HFFc6 (cell line): ENCODE data around the gene PICK1. TPM values are rescaled to one million over a fixed set of nuclear protein-coding genes. Genes with fewer than 3 reads are reported as not detected.

Source experiments
- DNase-seq: peaks from one replicate; pipeline ENCODE4 v3.0.0-alpha.2; 2018
- H3K27ac Mint-ChIP-seq: 2 replicates; pipeline ENCODE4 v1.8.0; 2020; ENCODE audit warnings: mild to moderate bottlenecking, mixed read lengths
- H3K27me3 Mint-ChIP-seq: 2 replicates; pipeline ENCODE4 v1.8.0; 2021; ENCODE audit warnings: mild to moderate bottlenecking, moderate library complexity, mixed read lengths; ENCODE audit not compliant: insufficient read depth
- H3K36me3 Mint-ChIP-seq: 2 replicates; pipeline ENCODE4 v1.8.0; 2021; ENCODE audit warnings: low read depth, mixed read lengths
- H3K4me1 Mint-ChIP-seq: 2 replicates; pipeline ENCODE4 v1.8.0; 2020; ENCODE audit warnings: low read depth, mixed read lengths
- H3K4me3 Mint-ChIP-seq: 2 replicates; pipeline ENCODE4 v1.8.0; 2020; ENCODE audit warnings: mild to moderate bottlenecking, moderate library complexity, mixed read lengths
- H3K9me3 Mint-ChIP-seq: 2 replicates; pipeline ENCODE4 v1.8.0; 2020; ENCODE audit warnings: mild to moderate bottlenecking, mixed read lengths
- CTCF ChIP-seq: fragments of 200-600 bp; sonication (generic); IDR thresholded peaks from 2 replicates; pipeline ENCODE4 v1.5.0; 2021; ENCODE audit warnings: antibody characterized with exemption, mild to moderate bottlenecking
- total RNA-seq, 6 experiments: library from RNA; stranded (reverse); fragmentation: NEBNext Ultra II Directional; extraction: Animal tissue kit (Norgen Biotek cat#: 25700); gene quantifications; 2 replicates in 1 of 6; 3 replicates in 5 of 6; pipeline ENCODE4 v1.2.3, GENCODE V29; 2021

Gene PICK1
- total RNA-seq, 6 experiments from 2014 or later: 7.0 to 10.0 (median 7.7) TPM

- no peak for DNase-seq
- no peaks in the 10 kb centered on the region for H3K4me1 Mint-ChIP-seq
- H3K9me3 Mint-ChIP-seq: no peaks in the 10 kb centered on the region
- no peak overlapping the region for H3K27ac Mint-ChIP-seq
- H3K4me3 Mint-ChIP-seq: no peak overlapping the region
- H3K27me3 Mint-ChIP-seq: no peaks in the 10 kb centered on the region; the same call in none of the 2 replicates
- H3K36me3 Mint-ChIP-seq: no peaks in the 10 kb centered on the region
- TF ChIP-seq CTCF: no peak
These were observed 13.2 kb downstream of the PICK1 start for GRCh38 chr22:38070250-38070921.

GRCh38 chr22:38071421-38072321, 14.5 kb downstream of the PICK1 start:
- no peaks in the 10 kb centered on the region for H3K9me3 Mint-ChIP-seq
- peak; percentile 11; the same call in 1 of the 2 replicates for TF ChIP-seq CTCF
- H3K4me1 Mint-ChIP-seq: no peaks in the 10 kb centered on the region
- no peak overlapping the region for H3K27ac Mint-ChIP-seq
- H3K36me3 Mint-ChIP-seq: no peaks in the 10 kb centered on the region
- H3K27me3 Mint-ChIP-seq: peaks cover 2% of the 10 kb centered on the region
- DNase-seq: no peak
- H3K4me3 Mint-ChIP-seq: no peak overlapping the region

- H3K4me1 Mint-ChIP-seq: no peaks in the 10 kb centered on the region
- TF ChIP-seq CTCF: no peak
- H3K27me3 Mint-ChIP-seq: peaks cover 2% of the 10 kb centered on the region
- no peak for DNase-seq
- no peak overlapping the region for H3K27ac Mint-ChIP-seq
- H3K4me3 Mint-ChIP-seq: no peak overlapping the region
- H3K9me3 Mint-ChIP-seq: no peaks in the 10 kb centered on the region
- H3K36me3 Mint-ChIP-seq: no peaks in the 10 kb centered on the region
These were observed 15.3 kb downstream of the PICK1 start for GRCh38 chr22:38072322-38073149.

GRCh38 chr22:38073150-38074130, 16.2 kb downstream of the PICK1 start:
- H3K27ac Mint-ChIP-seq: no peak overlapping the region
- H3K4me3 Mint-ChIP-seq: no peak overlapping the region
- peaks cover 2% of the 10 kb centered on the region for H3K27me3 Mint-ChIP-seq
- H3K36me3 Mint-ChIP-seq: no peaks in the 10 kb centered on the region
- no peaks in the 10 kb centered on the region for H3K4me1 Mint-ChIP-seq
- TF ChIP-seq CTCF: no peak
- DNase-seq: no peak
- no peaks in the 10 kb centered on the region for H3K9me3 Mint-ChIP-seq
